GM06990 (cell line): ENCODE results near the gene ADARB2.

Source experiments
- DNase-seq: peaks from one replicate; pipeline ENCODE4 v3.0.0-alpha.2; 2011; ENCODE audit not compliant: insufficient read length; ENCODE audit errors: extremely low read depth
- H3K27me3 ChIP-seq: replicated peaks from 2 replicates; pipeline ENCODE4 v1.6.0; 2011; ENCODE audit warnings: low read length; ENCODE audit not compliant: control insufficient read depth, insufficient read depth
- H3K36me3 ChIP-seq: 2 replicates; pipeline ENCODE4 v1.5.1; 2011; ENCODE audit warnings: low read length; ENCODE audit not compliant: control insufficient read depth, insufficient read depth
- H3K4me3 ChIP-seq: replicated peaks from 2 replicates; pipeline ENCODE4 v1.5.1; 2011; ENCODE audit warnings: low read depth, mild to moderate bottlenecking, control low read depth, low read length
- TF ChIP-seq, protein P1 (sequence below): IDR thresholded peaks from 2 replicates; pipeline ENCODE4 v1.5.1; 2011; ENCODE audit warnings: low read length, control low read depth, mild to moderate bottlenecking, inconsistent platforms; ENCODE audit not compliant: insufficient read depth, poor library complexity, severe bottlenecking

Gene ADARB2

DNA sequence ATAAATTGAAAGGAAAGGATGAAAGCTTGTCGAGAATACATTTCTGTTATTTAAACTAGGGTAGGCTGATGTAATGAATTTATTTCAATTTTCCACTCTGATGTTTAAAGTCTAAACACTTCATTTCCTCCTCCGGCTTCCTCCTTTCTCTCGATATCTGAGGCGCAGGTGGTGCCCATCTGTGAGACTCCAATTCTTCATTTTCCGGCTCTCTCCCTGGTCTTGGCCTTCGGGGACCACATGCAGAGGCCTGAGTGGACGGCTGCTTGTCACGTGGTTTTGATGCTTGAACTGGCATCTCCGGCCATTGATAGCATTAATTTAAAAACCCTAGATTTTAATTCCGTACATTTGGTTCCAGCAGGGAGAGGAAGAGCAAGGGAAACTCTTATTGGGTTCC, 5.8 kb upstream of the ADARB2 start:
- Histone ChIP-seq H3K27me3 (peaks cover 2% of the 10 kb centered on the region; the same call in 1 of the 2 replicates), H3K4me3 (no peak overlapping the region), H3K36me3 (no peaks in the 10 kb centered on the region)
- no peak for DNase-seq
- TF ChIP-seq, protein P1, sequence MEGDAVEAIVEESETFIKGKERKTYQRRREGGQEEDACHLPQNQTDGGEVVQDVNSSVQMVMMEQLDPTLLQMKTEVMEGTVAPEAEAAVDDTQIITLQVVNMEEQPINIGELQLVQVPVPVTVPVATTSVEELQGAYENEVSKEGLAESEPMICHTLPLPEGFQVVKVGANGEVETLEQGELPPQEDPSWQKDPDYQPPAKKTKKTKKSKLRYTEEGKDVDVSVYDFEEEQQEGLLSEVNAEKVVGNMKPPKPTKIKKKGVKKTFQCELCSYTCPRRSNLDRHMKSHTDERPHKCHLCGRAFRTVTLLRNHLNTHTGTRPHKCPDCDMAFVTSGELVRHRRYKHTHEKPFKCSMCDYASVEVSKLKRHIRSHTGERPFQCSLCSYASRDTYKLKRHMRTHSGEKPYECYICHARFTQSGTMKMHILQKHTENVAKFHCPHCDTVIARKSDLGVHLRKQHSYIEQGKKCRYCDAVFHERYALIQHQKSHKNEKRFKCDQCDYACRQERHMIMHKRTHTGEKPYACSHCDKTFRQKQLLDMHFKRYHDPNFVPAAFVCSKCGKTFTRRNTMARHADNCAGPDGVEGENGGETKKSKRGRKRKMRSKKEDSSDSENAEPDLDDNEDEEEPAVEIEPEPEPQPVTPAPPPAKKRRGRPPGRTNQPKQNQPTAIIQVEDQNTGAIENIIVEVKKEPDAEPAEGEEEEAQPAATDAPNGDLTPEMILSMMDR: no peak

DNA sequence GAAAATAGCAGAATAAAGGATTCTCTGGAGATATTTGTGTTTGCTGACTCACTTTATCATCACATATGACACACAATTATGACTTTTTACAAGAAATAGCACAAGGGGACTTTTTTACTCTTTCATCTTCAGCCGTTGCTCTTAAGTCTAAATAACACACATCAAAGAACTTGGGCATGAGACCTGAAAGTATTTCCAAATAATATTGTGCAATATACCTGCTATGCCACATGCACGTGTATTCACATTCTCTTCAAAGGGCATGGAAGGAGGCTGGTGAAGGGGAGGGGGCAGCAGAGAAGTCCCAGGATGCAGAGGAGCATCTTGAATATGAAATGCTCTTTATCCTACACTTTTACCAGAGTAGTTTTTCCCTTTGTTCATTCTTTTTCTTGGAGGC, 4.1 kb upstream of the ADARB2 start:
- TF ChIP-seq, protein P1: no peak
- no peak overlapping the region for H3K4me3 ChIP-seq
- H3K27me3 ChIP-seq: peaks cover 2% of the 10 kb centered on the region; the same call in 1 of the 2 replicates
- no peak for DNase-seq
- H3K36me3 ChIP-seq: no peaks in the 10 kb centered on the region

DNA sequence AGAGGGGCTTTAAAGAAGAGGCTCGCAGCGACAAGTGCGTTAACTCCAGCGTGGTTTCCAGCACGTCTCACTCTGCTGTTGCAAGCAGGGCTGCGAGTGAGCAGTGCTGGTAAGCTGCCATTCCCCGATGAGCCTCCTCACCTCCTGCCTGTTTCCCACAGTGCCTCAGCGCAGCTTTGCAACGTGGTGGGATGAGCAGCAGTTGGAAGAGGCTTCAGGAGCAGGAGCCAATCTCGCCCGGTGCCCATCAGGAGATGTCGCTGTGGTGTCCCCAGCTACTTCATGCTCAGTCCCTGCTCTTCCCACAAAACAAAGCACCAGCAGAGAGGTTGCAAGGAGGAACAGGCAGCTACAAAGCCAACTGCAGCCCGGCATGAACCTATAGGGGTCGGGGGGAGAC, 2.4 kb upstream of the ADARB2 start:
- peak overlapping the region; percentile 49 for H3K4me3 ChIP-seq
- H3K27me3 ChIP-seq: no peaks in the 10 kb centered on the region; the same call in 1 of the 2 replicates
- TF ChIP-seq, protein P1: no peak
- H3K36me3 ChIP-seq: no peaks in the 10 kb centered on the region
- DNase-seq: no peak

DNA sequence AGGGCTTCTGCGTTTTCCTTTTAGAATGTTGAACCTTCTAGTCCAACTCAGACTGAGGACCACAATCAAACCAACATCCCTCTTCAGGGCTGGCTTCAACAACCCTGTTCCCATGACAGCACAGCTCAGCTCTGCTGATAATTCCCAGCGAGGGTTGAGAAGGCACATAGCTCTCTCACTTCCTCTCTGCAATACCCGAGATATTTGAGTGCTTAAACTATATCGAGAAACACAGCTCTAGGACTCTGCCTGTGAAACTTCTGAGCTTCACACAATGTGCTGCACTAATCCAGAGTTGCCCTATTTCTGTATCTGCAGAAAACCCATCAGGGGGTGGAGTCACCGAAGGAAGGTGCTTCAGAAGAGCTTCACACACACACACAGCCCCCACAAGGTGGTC, 1.6 kb upstream of the ADARB2 start:
- H3K36me3 ChIP-seq: no peaks in the 10 kb centered on the region
- TF ChIP-seq, protein P1: no peak
- peak overlapping the region; percentile 49 for H3K4me3 ChIP-seq
- peak; percentile 67 for DNase-seq
- H3K27me3 ChIP-seq: no peaks in the 10 kb centered on the region

DNA sequence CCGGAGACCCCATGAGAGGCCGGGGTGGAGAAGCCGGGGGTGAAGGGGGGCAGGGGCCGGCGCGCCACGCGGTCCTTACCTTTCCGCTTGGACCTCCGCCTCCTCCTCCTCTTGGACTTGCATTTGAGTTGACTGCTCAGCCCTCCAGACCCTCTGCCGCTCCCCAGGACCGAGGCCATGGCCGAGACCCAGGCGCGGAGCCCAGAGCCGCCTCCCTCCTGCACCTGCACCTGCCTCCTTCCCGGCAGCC, 428 bp downstream of the ADARB2 start:
- no peaks in the 10 kb centered on the region for H3K36me3 ChIP-seq
- TF ChIP-seq, protein P1: no peak
- H3K4me3 ChIP-seq: peak overlapping the region; percentile 87
- DNase-seq: no peak
- H3K27me3 ChIP-seq: no peaks in the 10 kb centered on the region
